MCF 10A (cell line): ENCODE measurements around the gene LRP2. TPM values are rescaled to one million over a fixed set of nuclear protein-coding genes. Genes with fewer than 3 reads are reported as not detected.

Source experiments
- BruUV-seq: library from RNA; stranded (reverse); fragments of 400-500 nt; replicated peaks from 2 replicates; lab custom pipeline; 2021; lab: Mats Ljungman, UMichigan
- CTCF ChIA-PET: fragments of 300-600 bp; sonication (Branson Sonifier 250); formaldehyde crosslinking; extraction: SDS; loops from one replicate; lab custom pipeline; 2021; ENCODE audit warnings: antibody characterized with exemption, inconsistent platforms; lab: Yijun Ruan, JAX
- POLR2A ChIA-PET: fragments of 300-600, 350-650 bp; sonication (Branson Sonifier 250); formaldehyde crosslinking; extraction: SDS; loops from one replicate; lab custom pipeline; 2020; ENCODE audit warnings: antibody characterized with exemption, inconsistent platforms; lab: Yijun Ruan, JAX
- DNase-seq: peaks from one replicate; pipeline ENCODE4 v3.0.0-alpha.2; 2018; ENCODE audit not compliant: unreplicated experiment
- H3K27ac Mint-ChIP-seq: one replicate; pipeline ENCODE4 v1.8.0; 2022; ENCODE audit warnings: mild to moderate bottlenecking, low read depth, mixed read lengths; ENCODE audit not compliant: unreplicated experiment
- H3K27me3 Mint-ChIP-seq: one replicate; pipeline ENCODE4 v1.8.0; 2022; ENCODE audit warnings: mixed read lengths; ENCODE audit not compliant: insufficient read depth, unreplicated experiment
- H3K36me3 Mint-ChIP-seq: one replicate; pipeline ENCODE4 v1.8.0; 2022; ENCODE audit warnings: mild to moderate bottlenecking, moderate library complexity, mixed read lengths; ENCODE audit not compliant: insufficient read depth, unreplicated experiment
- H3K4me1 Mint-ChIP-seq: one replicate; pipeline ENCODE4 v1.8.0; 2022; ENCODE audit warnings: mixed read lengths; ENCODE audit not compliant: insufficient read depth, unreplicated experiment
- H3K4me3 Mint-ChIP-seq: one replicate; pipeline ENCODE4 v1.8.0; 2022; ENCODE audit warnings: mild to moderate bottlenecking, moderate library complexity, mixed read lengths; ENCODE audit not compliant: unreplicated experiment
- H3K9me3 Mint-ChIP-seq: one replicate; pipeline ENCODE4 v1.8.0; 2022; ENCODE audit warnings: mixed read lengths; ENCODE audit not compliant: unreplicated experiment
- intact Hi-C: fragments of 100-400 bp; cut with micrococcal nuclease; formaldehyde crosslinking; loops from 2 replicates; pipeline ENCODE4 v1.14.1; 2022
- total RNA-seq: library from RNA; stranded (reverse); gene quantifications from 2 replicates; pipeline ENCODE4 v1.2.3, GENCODE V29; 2022
- TF ChIP-seq, protein P1 (sequence below): fragments of 200-600 bp; IDR thresholded peaks from one replicate; pipeline ENCODE4 v1.8.0; 2022; ENCODE audit warnings: antibody characterized with exemption, mild to moderate bottlenecking; ENCODE audit not compliant: unreplicated experiment

Gene LRP2
- total RNA-seq, 1 experiment from 2014 or later, result 0.07 TPM

DNA sequence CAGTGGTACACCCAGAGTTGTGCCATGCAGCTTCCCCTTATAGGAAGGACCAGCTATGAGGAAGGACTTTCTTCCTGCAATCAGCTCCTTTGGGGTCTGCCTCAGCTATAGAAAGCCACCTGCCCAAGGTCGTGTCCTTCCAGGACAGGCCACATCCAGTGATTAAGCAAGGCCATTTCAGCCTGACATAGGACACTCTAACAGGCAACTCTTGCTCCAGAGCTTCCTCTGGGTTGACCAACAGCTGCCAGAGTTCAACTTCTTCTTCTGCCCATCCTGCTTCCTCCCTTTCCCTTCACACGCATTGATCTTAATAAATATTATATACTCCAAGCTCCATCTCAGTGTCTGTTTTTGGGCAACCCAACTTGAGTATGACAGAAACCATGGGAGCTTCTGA is 12.8 kb downstream of the LRP2 start:
- ChIA-PET CTCF (no interaction called here), POLR2A (no interaction called here)
- DNase-seq, result no peak
- Mint-ChIP-seq H3K4me3 (no peak overlapping the region), H3K27ac (no peak overlapping the region), H3K36me3 (no peaks in the 10 kb centered on the region), H3K27me3 (peaks cover 30% of the 10 kb centered on the region), H3K9me3 (no peaks in the 10 kb centered on the region), H3K4me1 (no peaks in the 10 kb centered on the region)
- TF ChIP-seq, protein P1, sequence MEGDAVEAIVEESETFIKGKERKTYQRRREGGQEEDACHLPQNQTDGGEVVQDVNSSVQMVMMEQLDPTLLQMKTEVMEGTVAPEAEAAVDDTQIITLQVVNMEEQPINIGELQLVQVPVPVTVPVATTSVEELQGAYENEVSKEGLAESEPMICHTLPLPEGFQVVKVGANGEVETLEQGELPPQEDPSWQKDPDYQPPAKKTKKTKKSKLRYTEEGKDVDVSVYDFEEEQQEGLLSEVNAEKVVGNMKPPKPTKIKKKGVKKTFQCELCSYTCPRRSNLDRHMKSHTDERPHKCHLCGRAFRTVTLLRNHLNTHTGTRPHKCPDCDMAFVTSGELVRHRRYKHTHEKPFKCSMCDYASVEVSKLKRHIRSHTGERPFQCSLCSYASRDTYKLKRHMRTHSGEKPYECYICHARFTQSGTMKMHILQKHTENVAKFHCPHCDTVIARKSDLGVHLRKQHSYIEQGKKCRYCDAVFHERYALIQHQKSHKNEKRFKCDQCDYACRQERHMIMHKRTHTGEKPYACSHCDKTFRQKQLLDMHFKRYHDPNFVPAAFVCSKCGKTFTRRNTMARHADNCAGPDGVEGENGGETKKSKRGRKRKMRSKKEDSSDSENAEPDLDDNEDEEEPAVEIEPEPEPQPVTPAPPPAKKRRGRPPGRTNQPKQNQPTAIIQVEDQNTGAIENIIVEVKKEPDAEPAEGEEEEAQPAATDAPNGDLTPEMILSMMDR, result no peak
- intact Hi-C loops, result no loop called here
- no TSS peak for BruUV-seq

DNA sequence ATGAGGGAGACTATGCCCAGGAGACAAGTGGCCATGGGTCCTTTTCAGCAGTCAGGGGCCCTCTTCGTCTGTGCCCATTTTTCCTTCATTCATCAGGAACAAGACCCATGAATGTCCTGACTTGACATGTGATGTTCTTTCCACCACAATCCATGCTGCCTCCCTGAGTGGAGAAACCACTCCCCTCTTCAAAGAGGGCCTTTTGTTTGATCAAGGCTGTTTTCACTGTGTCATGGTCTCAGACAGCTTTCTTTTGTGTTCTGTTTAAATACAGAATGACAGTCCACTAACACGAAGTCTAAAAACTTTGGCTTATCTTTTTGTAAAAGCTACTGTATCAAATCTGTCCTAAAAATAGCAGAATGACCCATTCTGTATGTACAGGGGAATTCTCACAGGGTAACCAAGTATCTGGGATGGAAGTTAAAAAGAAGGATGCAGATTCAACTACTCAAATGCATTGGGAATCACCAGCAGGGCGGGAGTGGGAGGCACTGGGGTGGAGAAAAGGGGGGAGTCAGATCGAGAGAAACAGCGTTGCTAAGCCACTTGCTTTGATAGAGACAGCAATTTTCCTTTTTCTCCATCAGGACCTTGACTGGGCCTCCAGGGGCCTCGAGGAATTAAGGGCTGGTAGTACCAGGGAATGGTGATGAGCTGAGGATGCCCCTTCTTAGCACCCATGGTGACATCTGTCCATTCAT is 13.9 kb downstream of the LRP2 start:
- no peak overlapping the region for H3K4me3 Mint-ChIP-seq
- POLR2A ChIA-PET, result no interaction called here
- no peaks in the 10 kb centered on the region for H3K36me3 Mint-ChIP-seq
- no peak for DNase-seq
- no peaks in the 10 kb centered on the region for H3K4me1 Mint-ChIP-seq
- CTCF ChIA-PET, result interaction anchor here (0.7 kb wide), 1 partner anchor 527 kb away, joined by 3 read pairs; no protein-coding TSS in a partner anchor
- BruUV-seq, result no TSS peak
- H3K27me3 Mint-ChIP-seq, result peaks cover 35% of the 10 kb centered on the region
- TF ChIP-seq, protein P1, result no peak
- intact Hi-C loops, result no loop called here
- no peak overlapping the region for H3K27ac Mint-ChIP-seq
- no peaks in the 10 kb centered on the region for H3K9me3 Mint-ChIP-seq

DNA sequence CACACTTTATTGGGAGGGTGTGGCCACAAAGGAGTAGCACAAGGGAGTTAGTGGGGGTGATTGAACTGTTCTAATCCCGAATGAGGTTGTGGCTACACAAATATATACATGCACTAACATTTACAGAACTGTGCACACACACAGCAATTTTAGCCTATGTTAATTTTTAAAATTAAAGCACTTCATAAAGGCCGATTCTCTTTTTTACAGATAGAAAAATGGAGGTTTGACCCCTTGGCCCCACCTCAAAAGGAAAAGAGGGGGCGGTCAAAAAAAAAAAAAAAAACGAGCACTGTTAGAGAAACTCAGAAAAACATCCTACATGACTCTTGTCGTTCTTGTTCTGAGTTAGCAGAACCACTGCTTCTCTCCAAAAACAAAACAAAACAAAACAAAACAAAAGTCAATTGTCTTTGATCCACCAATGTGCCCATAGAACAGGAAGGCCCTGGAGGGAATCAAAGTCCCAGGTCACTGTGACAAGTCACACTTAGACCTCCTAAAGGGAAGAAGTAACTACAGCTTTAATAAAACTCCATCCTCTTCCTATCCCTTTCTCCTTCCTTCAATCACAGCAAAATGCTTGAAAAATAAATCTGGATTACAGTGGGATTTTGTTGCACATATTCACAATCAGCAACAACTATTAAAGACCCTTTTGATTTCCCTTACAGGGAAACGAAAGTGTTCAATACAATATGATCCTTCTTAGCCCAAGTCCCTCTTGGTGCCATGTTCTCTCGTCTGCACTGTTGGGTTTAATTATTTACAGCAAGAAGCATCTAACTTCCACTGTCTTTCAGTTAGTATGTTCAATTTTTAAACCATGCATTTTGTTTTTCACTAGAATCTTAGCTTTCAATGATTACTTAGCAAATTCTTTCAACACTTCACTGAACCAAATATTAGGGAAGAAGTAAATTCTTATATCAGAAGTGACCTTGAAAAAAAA is 16.6 kb downstream of the LRP2 start:
- intact Hi-C loops, result no loop called here
- no peak overlapping the region for H3K27ac Mint-ChIP-seq
- H3K4me1 Mint-ChIP-seq, result no peaks in the 10 kb centered on the region
- H3K27me3 Mint-ChIP-seq, result peaks cover 62% of the 10 kb centered on the region
- TF ChIP-seq, protein P1, result no peak
- H3K9me3 Mint-ChIP-seq, result no peaks in the 10 kb centered on the region
- H3K4me3 Mint-ChIP-seq, result no peak overlapping the region
- DNase-seq, result no peak
- BruUV-seq, result no TSS peak
- no peaks in the 10 kb centered on the region for H3K36me3 Mint-ChIP-seq
- CTCF ChIA-PET, result interaction anchor here (0.6 to 1.4 kb wide), 2 partner anchors 14 to 87 kb away, joined by 3 to 4 read pairs; no protein-coding TSS in a partner anchor
- POLR2A ChIA-PET, result no interaction called here
